Measurements from ENCODE around the gene POLG. TPM values are rescaled to one million over a fixed set of nuclear protein-coding genes. Genes with fewer than 3 reads are reported as not detected.

POLG gene
- total and polyA plus RNA-seq, 7 donors, result 32.6 to 64.5 (median 52.7) TPM

GRCh38 chr15:89325039-89325803 lies 9.4 kb downstream of the POLG start:
- 90 to 94% (median 92%) methylated on average over 11 of the region's 11 CpGs for WGBS, 3 donors
- Histone ChIP-seq H3K27ac (no peak overlapping the region), H3K27me3 (ENCODE audit: insufficient read depth in 3 of 3, low read length in 2 of 3) (no peaks in the 10 kb centered on the region), H3K4me3 (no peak overlapping the region), H3K9me3 (no peaks in the 10 kb centered on the region), H3K36me3 (ENCODE audit: insufficient read depth in 1 of 2, low read depth in 1 of 2) (peaks cover 25 to 98% of the 10 kb centered on the region in 2 donors), H3K4me1 (peaks cover 9% of the 10 kb centered on the region)
- DNase-seq, result no peak
- no peak for ATAC-seq
- intact Hi-C loops (cut with DNase I), result no loop called here
- TF ChIP-seq CTCF (IDR thresholded peaks at IDR 0.05), result no peak

- H3K27ac ChIP-seq, result no peak overlapping the region
- H3K27me3 ChIP-seq (ENCODE audit: insufficient read depth in 3 of 3, low read length in 2 of 3), result no peaks in the 10 kb centered on the region
- no peak overlapping the region for H3K4me3 ChIP-seq
- no peak for TF ChIP-seq CTCF (IDR thresholded peaks at IDR 0.05)
- H3K9me3 ChIP-seq, result no peaks in the 10 kb centered on the region
- no peaks in the 10 kb centered on the region for H3K4me1 ChIP-seq
- intact Hi-C loops (cut with DNase I), result no loop called here
- no peak for ATAC-seq
- DNase-seq, result no peak
- WGBS, 3 donors, result 74 to 80% (median 77%) methylated on average over 6 of the region's 6 CpGs
- peaks cover 26 to 98% of the 10 kb centered on the region in 2 donors for H3K36me3 ChIP-seq (ENCODE audit: insufficient read depth in 1 of 2, low read depth in 1 of 2)
Measured at GRCh38 chr15:89323825-89324224, 10.8 kb downstream of the POLG start.

- Histone ChIP-seq H3K4me1 (no peaks in the 10 kb centered on the region), H3K9me3 (no peaks in the 10 kb centered on the region), H3K4me3 (no peak overlapping the region), H3K27me3 (ENCODE audit: insufficient read depth in 3 of 3, low read length in 2 of 3) (no peaks in the 10 kb centered on the region), H3K36me3 (ENCODE audit: insufficient read depth in 1 of 2, low read depth in 1 of 2) (peaks cover 32 to 98% of the 10 kb centered on the region in 2 donors), H3K27ac (no peak overlapping the region)
- ATAC-seq (no peak), DNase-seq (no peak)
- 92 to 95% (median 92%) methylated on average over 15 of the region's 15 CpGs for WGBS, 3 donors
- no peak for TF ChIP-seq CTCF (IDR thresholded peaks at IDR 0.05)
- intact Hi-C loops (cut with DNase I), result no loop called here
Measured at GRCh38 chr15:89322822-89323221, 11.8 kb downstream of the POLG start.

- no peaks in the 10 kb centered on the region for H3K4me1 ChIP-seq
- intact Hi-C loops (cut with DNase I), result no loop called here
- H3K9me3 ChIP-seq, result no peaks in the 10 kb centered on the region
- H3K4me3 ChIP-seq, result no peak overlapping the region
- H3K36me3 ChIP-seq (ENCODE audit: insufficient read depth in 1 of 2, low read depth in 1 of 2), result peaks cover 31 to 98% of the 10 kb centered on the region in 2 donors
- H3K27me3 ChIP-seq (ENCODE audit: insufficient read depth in 3 of 3, low read length in 2 of 3), result no peaks in the 10 kb centered on the region
- H3K27ac ChIP-seq, result no peak overlapping the region
- DNase-seq (peak in 1 of 2 donors; percentile 54), ATAC-seq (peak in 1 of 4 donors; percentile 41)
- 73 to 82% (median 80%) methylated on average over 16 to 17 of the region's 17 CpGs for WGBS, 3 donors
- TF ChIP-seq CTCF (IDR thresholded peaks at IDR 0.05), result no peak
Measured at GRCh38 chr15:89321521-89322410, 12.9 kb downstream of the POLG start.
